HepG2 (cell line): ENCODE measurements around the gene EIF5A. TPM values are rescaled to one million over a fixed set of nuclear protein-coding genes. Genes with fewer than 3 reads are reported as not detected.

ENCODE experiments used
- CENPX ChIP-seq: sonication (generic); formaldehyde crosslinking; IDR thresholded peaks from 2 replicates; pipeline ENCODE4 v1.9.0; 2021; ENCODE audit warnings: mild to moderate bottlenecking, missing genetic modification reagents, moderate library complexity
- DNMT1 ChIP-seq: sonication (generic); formaldehyde crosslinking; IDR thresholded peaks from 2 replicates; pipeline ENCODE4 v1.5.1; 2020; ENCODE audit warnings: mild to moderate bottlenecking, missing genetic modification reagents
- ESRRA ChIP-seq: sonication (generic); formaldehyde crosslinking; IDR thresholded peaks from 2 replicates; pipeline ENCODE4 v1.5.1; 2020; ENCODE audit warnings: mild to moderate bottlenecking, low read depth, missing genetic modification reagents
- FOXK1 ChIP-seq: sonication (generic); formaldehyde crosslinking; IDR thresholded peaks from 2 replicates; pipeline ENCODE4 v1.4.0; 2020; ENCODE audit warnings: low read depth, missing genetic modification reagents, borderline replicate concordance
- KLF13 ChIP-seq: sonication (generic); formaldehyde crosslinking; IDR thresholded peaks from 2 replicates; pipeline ENCODE4 v1.4.0; 2020; ENCODE audit warnings: mild to moderate bottlenecking, missing genetic modification reagents
- MIXL1 ChIP-seq: IDR thresholded peaks from 2 replicates; pipeline ENCODE4 v1.6.1; 2016
- NFATC3 ChIP-seq: sonication (generic); formaldehyde crosslinking; IDR thresholded peaks from 2 replicates; pipeline ENCODE4 v1.5.1; 2020; ENCODE audit warnings: mild to moderate bottlenecking, missing genetic modification reagents
- SMARCE1 ChIP-seq: fragments of 450-650 bp; IDR thresholded peaks from 2 replicates; pipeline ENCODE4 v1.6.1; 2017; ENCODE audit warnings: borderline replicate concordance
- ZBTB4 ChIP-seq: sonication (generic); formaldehyde crosslinking; IDR thresholded peaks from 2 replicates; pipeline ENCODE4 v1.4.0; 2020; ENCODE audit warnings: missing genetic modification reagents, mild to moderate bottlenecking, borderline replicate concordance
- ZBTB7B ChIP-seq: sonication (generic); formaldehyde crosslinking; IDR thresholded peaks from 2 replicates; pipeline ENCODE4 v1.4.0; 2020; ENCODE audit warnings: missing genetic modification reagents
- ZC3H13 ChIP-seq: sonication (generic); formaldehyde crosslinking; IDR thresholded peaks from 2 replicates; pipeline ENCODE4 v1.8.1; 2023; ENCODE audit warnings: mild to moderate bottlenecking, missing genetic modification reagents, moderate library complexity
- ZNF414 ChIP-seq: sonication (generic); formaldehyde crosslinking; IDR thresholded peaks from 2 replicates; pipeline ENCODE4 v1.5.0; 2020; ENCODE audit warnings: missing genetic modification reagents
- ZNF788 ChIP-seq: sonication (generic); formaldehyde crosslinking; IDR thresholded peaks from 2 replicates; pipeline ENCODE4 v1.5.0; 2020; ENCODE audit warnings: mild to moderate bottlenecking, missing genetic modification reagents, borderline replicate concordance
- ZSCAN22 ChIP-seq: sonication (generic); formaldehyde crosslinking; IDR thresholded peaks from 2 replicates; pipeline ENCODE4 v1.4.0; 2020; ENCODE audit warnings: mild to moderate bottlenecking, missing genetic modification reagents
- ZSCAN29 ChIP-seq: sonication (generic); formaldehyde crosslinking; conservative IDR thresholded peaks from 2 replicates; pipeline ENCODE4 v1.4.0; 2020; ENCODE audit warnings: mild to moderate bottlenecking, missing genetic modification reagents
- polyA plus RNA-seq, 8 experiments: library from polyadenylated mRNA; depleted of rRNA in 3 of 8; stranded (reverse) in 7 of 8; unstranded in 1 of 8; fragments of >200 nt; fragmentation: Illumina TruSeq in 4 of 8; extraction: Trizol in 4 of 8; gene quantifications; 2 replicates each; pipeline versions ENCODE4 v1.2.1 to v1.2.3, GENCODE V29; 2011 to 2016; ENCODE audit warnings: low read depth in 4 of 8, missing spikeins in 1 of 8, mixed read lengths in 1 of 8; ENCODE audit not compliant: insufficient read depth in 1 of 8
- total RNA-seq, 5 experiments: library from RNA; depleted of rRNA; stranded (reverse); fragments of >200 nt; fragmentation: Illumina TruSeq; extraction: Trizol; gene quantifications; 2 replicates each; pipeline ENCODE4 v1.2.3, GENCODE V29; 2016; ENCODE audit warnings: low read depth in 1 of 5
- TF ChIP-seq, protein P1 (sequence below): IDR thresholded peaks from 2 replicates; pipeline ENCODE4 v1.6.1; 2018; ENCODE audit warnings: missing genetic modification reagents, mild to moderate bottlenecking, missing compliant biosample characterization
- TF ChIP-seq, protein P2 (sequence below): sonication (generic); formaldehyde crosslinking; IDR thresholded peaks from 2 replicates; pipeline ENCODE4 v1.4.0; 2020; ENCODE audit warnings: missing genetic modification reagents, borderline replicate concordance
- TF ChIP-seq, protein P3 (sequence below): sonication (generic); formaldehyde crosslinking; IDR thresholded peaks from 2 replicates; pipeline ENCODE4 v1.5.1; 2020; ENCODE audit warnings: missing genetic modification reagents, mild to moderate bottlenecking, borderline replicate concordance

The EIF5A gene
- total and polyA plus RNA-seq, 2 of the 13 experiments (the other 11 are each of a cell fraction or from before 2014, with no cell fraction given): 319 to 337 TPM

DNA sequence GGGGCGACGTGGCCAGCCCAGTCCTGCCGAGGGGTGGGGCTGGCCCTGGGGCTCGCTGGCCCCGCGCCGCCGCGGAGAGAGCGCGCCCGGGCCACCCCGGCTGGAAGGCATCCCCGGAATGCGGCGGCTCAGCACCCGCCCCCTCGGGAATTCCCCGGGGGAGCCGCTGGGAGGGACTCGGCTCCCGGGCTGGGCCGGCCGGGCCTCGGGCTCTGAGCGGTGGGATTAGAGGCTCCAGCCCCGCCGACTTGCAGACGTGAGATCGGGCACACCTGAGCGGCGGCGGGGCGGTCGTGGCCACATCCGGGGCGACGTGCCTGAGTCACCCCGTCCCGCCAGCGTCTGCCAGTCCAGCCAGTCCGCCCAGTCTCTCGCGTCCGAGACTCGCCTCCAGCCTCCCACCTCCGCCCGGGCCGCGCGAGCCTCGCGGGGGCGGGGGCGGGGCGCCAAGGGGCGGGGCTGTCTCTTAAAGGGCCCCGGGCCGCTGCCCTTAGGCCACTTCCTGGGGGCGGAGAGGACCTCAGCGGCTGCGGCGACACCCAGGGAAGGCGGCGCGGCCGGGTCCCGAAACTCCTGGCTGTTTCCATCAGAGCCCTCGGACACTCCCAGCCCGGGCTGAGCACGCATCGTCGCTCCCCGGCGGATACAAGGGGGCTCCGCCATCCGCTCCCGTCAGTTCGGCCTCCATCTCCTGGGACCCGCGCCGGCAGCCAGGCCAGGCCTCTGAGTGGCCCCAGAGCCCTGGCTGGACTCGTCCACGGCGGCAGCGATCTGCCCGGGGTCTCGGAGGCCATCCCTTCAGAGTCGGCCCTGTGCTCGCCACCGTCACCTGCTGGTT is 44.5 kb downstream of the EIF5A start, which contains the start of gene KCTD11 (continued):
- TF ChIP-seq ZNF414 (CRISPR knock-in tag): peak; percentile 91; the same call in 1 of the 2 replicates
- 0 out of 2 replicates have a peak, but pooled peaks have one; percentile 18 for TF ChIP-seq ZBTB4 (CRISPR knock-in tag)
- TF ChIP-seq, protein P1, sequence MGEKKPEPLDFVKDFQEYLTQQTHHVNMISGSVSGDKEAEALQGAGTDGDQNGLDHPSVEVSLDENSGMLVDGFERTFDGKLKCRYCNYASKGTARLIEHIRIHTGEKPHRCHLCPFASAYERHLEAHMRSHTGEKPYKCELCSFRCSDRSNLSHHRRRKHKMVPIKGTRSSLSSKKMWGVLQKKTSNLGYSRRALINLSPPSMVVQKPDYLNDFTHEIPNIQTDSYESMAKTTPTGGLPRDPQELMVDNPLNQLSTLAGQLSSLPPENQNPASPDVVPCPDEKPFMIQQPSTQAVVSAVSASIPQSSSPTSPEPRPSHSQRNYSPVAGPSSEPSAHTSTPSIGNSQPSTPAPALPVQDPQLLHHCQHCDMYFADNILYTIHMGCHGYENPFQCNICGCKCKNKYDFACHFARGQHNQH (CRISPR knock-in tag): no peak
- peak; percentile 36; the same call in 1 of the 2 replicates for TF ChIP-seq ZBTB7B (CRISPR knock-in tag)
- TF ChIP-seq, protein P2, sequence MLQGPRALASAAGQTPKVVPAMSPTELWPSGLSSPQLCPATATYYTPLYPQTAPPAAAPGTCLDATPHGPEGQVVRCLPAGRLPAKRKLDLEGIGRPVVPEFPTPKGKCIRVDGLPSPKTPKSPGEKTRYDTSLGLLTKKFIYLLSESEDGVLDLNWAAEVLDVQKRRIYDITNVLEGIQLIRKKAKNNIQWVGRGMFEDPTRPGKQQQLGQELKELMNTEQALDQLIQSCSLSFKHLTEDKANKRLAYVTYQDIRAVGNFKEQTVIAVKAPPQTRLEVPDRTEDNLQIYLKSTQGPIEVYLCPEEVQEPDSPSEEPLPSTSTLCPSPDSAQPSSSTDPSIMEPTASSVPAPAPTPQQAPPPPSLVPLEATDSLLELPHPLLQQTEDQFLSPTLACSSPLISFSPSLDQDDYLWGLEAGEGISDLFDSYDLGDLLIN (CRISPR knock-in tag): peak; percentile 69; the same call in 1 of the 2 replicates
- TF ChIP-seq DNMT1: 0 out of 2 replicates have a peak, but pooled peaks have one; percentile 8
- TF ChIP-seq ESRRA: peak; percentile 59; the same call in 1 of the 2 replicates
- TF ChIP-seq MIXL1: peak; percentile 10; the same call in 1 of the 2 replicates
- peak; percentile 81; the same call in 1 of the 2 replicates for TF ChIP-seq ZNF788 (CRISPR knock-in tag)
- no peak for TF ChIP-seq NFATC3 (CRISPR knock-in tag)
- peak; percentile 16; the same call in 1 of the 2 replicates for TF ChIP-seq FOXK1 (CRISPR knock-in tag)
- TF ChIP-seq SMARCE1: no peak
- 0 out of 2 replicates have a peak, but pooled peaks have one; percentile 24 for TF ChIP-seq KLF13 (CRISPR knock-in tag)
- no peak for TF ChIP-seq CENPX (CRISPR knock-in tag)
- TF ChIP-seq ZSCAN29 (CRISPR knock-in tag): no peak
- no peak for TF ChIP-seq ZSCAN22
- TF ChIP-seq, protein P3, sequence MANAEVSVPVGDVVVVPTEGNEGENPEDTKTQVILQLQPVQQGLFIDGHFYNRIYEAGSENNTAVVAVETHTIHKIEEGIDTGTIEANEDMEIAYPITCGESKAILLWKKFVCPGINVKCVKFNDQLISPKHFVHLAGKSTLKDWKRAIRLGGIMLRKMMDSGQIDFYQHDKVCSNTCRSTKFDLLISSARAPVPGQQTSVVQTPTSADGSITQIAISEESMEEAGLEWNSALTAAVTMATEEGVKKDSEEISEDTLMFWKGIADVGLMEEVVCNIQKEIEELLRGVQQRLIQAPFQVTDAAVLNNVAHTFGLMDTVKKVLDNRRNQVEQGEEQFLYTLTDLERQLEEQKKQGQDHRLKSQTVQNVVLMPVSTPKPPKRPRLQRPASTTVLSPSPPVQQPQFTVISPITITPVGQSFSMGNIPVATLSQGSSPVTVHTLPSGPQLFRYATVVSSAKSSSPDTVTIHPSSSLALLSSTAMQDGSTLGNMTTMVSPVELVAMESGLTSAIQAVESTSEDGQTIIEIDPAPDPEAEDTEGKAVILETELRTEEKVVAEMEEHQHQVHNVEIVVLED (CRISPR knock-in tag): peak; percentile 64; the same call in 1 of the 2 replicates
- TF ChIP-seq ZC3H13 (CRISPR knock-in tag): 0 out of 2 replicates have a peak, but pooled peaks have one; percentile 35
